ENCODE measurements around the gene FBRS.
"Not testable (repeated sequence)": the region's sequence is repeated elsewhere in the genome, so short reads cannot be mapped to it uniquely, and the experiment has no call there.

FBRS gene

GRCh38 chr16:30665830-30666190 lies 7.6 kb downstream of the FBRS start:
- DNase-seq: no peak

- DNase-seq: no peak
Observed at GRCh38 chr16:30666681-30667080, 8.4 kb downstream of the FBRS start.

- no peak for DNase-seq
Observed at GRCh38 chr16:30667361-30667905, 9.2 kb downstream of the FBRS start.

- no peak for DNase-seq
Observed at GRCh38 chr16:30668393-30668792, 10.2 kb downstream of the FBRS start.

GRCh38 chr16:30669026-30669902 lies 11.0 kb downstream of the FBRS start:
- no peak for DNase-seq

DNA sequence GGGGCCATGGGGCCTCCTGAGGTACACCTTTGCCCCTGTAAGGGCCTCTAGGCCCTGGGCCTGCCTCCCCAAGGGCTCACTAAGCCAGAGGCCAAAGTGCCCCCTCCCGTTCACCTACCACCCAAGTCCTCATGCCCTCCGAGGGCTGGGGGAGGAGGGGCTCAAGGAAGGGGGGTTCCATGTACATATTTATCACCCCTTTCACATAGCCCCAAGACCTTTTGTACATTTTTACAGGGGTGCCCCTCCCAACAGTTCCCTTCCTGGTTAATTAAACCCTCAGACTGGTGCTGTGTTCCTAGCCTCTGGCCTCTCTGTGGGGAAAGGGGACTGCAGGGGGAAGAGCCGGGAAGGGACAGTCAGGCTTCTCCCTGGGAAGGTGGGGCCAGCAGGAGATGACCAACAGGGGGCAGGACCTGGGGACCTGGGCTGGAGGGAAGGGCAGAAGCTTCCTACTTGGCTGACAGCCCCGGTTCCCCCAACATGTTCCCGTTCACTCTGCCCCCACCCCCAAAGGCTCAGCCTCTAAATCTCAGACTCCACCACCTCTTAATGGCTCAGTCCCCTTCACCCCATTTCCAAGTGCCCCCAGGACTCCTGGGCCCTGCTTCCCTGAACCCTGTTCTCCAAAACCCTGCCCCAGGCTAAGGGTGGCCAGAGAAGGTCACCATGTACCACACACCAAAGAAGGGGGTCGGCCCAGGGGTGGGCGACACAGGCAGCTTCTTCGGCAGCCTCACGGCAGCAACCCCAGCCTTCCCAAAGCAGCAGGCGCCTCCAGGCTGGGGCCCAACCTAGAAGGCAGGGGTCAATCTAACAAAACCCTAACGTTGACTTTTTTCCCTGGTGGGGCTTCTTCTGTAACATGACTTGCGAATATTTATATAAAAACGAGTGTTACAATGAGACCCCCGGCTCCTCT lies 11.9 kb downstream of the FBRS start:
- DNase-seq: no peak

DNA sequence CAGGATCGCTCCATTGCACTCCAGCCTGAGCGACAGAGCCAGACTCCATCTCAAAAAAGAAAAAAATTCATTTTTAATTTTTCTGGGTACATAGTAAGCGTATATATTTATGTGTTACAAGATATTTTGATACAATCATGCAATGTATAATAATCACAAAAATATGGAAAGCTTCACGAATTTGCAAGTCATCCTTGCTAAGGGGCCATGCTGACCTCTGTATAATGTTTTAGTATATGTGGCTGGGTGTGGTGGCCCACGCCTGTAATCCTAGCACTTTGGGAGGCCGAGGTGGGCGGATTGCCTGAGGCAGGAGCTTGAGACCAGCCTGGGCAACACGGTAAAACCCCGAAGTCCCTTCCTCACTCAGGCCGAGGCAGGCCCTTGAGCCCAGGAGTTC lies 16.9 kb downstream of the FBRS start:
- no peak for DNase-seq

DNA sequence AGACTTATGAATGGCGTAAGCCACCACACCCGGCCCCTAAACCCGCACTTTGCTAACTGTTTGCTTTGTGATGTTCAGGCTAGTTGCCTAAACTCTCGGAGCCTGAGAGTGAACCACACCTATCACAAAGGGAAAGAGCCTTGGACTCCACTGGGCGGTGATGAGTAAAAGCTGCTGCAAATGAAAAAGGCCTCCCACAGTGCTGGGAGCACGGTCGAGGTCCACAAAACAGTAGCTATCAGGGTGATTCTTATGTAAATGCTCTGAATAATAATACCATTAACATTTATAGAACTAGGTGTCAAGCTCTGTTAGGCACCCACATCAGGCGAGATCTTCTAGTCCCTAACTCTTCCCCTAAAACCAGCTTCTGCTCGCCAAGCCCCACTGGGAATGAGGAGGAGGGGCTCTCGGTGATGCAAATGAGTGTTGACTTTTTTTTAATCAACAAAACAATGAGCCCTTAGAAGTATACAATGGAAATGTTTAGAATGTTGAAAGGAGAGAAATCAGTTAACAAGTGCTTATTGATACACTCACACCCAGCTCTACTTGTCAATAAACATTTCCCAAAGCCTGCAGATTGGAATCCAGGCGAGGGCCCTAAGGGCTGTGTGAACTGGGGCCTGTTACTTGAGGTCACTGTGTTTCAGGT lies 19.8 kb downstream of the FBRS start:
- no peak for DNase-seq

DNA sequence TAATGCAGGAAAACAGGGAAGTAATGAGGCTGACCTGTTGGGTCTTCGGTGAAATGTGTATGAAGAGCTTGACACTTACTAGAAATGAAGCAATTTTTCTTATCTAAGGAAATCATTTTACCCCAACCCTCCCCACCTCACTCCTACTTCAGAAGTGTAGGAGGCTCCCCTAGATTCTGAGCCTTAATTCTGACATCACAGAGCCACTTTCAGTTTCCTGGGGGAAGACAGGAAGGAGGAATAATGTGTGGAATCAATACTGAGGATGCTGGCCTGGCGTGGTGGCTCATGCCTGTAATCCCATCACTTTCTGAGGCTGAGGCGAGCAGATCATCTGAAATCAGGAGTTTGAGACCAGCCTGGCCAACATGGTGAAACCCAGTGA lies 20.3 kb downstream of the FBRS start:
- no peak for DNase-seq

- no peak for DNase-seq
Observed at GRCh38 chr16:30680326-30680725, 22.1 kb downstream of the FBRS start.

- no peak for DNase-seq
Observed at GRCh38 chr16:30688701-30689100, 30.5 kb downstream of the FBRS start.

- DNase-seq: no peak
Observed at GRCh38 chr16:30691907-30692306, 33.7 kb downstream of the FBRS start.

DNA sequence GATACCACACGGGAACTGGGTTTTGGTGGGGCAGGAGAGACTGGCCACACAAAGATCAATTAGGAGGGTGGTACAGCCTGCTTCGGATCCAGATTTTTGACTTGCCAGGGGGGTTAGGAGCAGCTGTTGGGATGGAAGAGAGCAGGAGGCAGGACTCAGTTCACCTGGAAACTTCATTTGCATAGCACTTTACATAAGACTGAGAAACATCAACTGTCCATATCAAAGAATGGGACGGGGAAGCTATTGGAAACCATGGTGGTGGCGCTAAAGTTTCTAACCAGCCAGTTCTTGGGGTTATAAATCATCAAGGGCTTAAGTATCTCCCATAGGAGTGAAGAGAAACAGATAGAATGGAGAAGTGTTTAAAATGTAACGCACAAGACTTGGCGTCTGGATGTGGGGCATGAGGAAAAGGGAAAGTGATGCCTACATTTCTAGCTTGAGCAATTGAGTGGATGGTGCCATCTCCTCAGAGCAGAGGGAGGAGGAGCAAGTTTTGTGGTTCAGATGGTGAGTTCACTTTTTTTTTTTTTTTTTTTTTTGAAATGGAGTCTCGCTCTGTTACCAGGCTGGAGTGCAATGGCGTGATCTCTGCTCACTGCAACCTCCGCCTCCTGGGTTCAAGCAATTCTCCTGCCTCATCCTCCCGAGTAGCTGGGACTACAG lies 34.3 kb downstream of the FBRS start:
- no peak for DNase-seq

- DNase-seq: no peak
Observed at GRCh38 chr16:30694926-30695693, 36.9 kb downstream of the FBRS start.

- DNase-seq: not testable (repeated sequence)
Observed at GRCh38 chr16:30696646-30697045, 38.4 kb downstream of the FBRS start.

- no peak for DNase-seq
Observed at GRCh38 chr16:30697264-30698138, 39.3 kb downstream of the FBRS start.

- DNase-seq: peak; percentile 99
Observed at GRCh38 chr16:30698139-30698815, 40.0 kb downstream of the FBRS start.

DNA sequence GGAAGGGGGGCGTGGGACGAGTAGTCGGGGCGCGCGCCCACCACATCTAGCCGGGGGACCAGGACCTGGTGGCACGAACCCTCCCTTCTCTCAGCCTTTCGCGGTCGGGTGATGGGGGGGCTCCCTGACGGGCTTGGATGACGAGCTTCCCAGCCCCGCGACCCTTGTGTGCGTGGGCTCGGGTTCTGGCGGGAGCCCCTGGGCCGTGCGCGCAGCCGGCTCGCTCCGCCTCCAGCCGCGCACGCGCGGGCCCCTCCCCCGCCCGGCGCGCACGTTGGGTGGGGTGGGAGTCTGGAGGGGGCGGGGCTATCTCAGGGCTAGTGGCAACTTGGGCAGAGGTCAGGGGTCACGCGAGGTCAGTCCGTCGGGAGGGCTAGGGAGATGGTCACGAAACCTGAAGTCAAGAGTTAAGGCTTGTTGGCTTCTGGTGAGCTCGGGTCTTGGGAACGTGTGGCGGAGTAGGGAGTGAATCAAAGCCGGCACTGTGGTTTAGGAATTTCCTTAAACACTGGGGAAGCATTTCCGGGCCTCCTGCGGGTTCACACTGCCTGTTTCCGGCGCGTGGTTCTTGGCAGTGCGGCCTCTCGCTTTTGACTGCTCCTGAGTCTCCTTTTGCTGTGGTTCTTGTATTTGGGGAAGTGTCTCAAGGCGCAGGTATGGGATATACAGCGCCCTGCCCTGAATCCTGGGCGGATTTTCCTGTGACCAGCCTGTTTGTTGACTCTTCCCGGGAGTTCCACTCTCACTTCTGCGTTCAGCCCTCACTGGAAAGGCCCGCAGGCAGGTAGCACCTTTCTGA lies 40.8 kb downstream of the FBRS start, which contains the start of gene SRCAP:
Gene SRCAP, plus strand, starts transcription at position 356 of the 799 bp plus-strand sequence. CDS start 1,654 bp downstream, outside the sequence.
- DNase-seq: peak; percentile 88

- no peak for DNase-seq
Observed at GRCh38 chr16:30699615-30700099, 41.4 kb downstream of the FBRS start.

Measured in CD4-positive, alpha-beta T cell treated with Interleukin-10 for 1 hour (primary cell).